Loucy (cell line): Measurements from ENCODE around the gene MMRN2.

Experiments used
- H2AFZ ChIP-seq: fragments of 200-600 bp; sonication (generic); 2 replicates; pipeline ENCODE4 v1.6.0; 2016; ENCODE audit warnings: antibody characterized with exemption, mild to moderate bottlenecking, low read length, moderate library complexity
- H3F3A ChIP-seq: fragments of 200-600 bp; 2 replicates; pipeline ENCODE4 v1.6.0; 2016; ENCODE audit warnings: antibody characterized with exemption, low read depth, mild to moderate bottlenecking
- H3K27me3 ChIP-seq: fragments of 200-600 bp; sonication (generic); 2 replicates; pipeline ENCODE4 v1.6.1; 2014; ENCODE audit warnings: low read length, mild to moderate bottlenecking; ENCODE audit not compliant: insufficient read depth, poor library complexity, severe bottlenecking
- H3K36me3 ChIP-seq: fragments of 200-600 bp; sonication (generic); 2 replicates; pipeline ENCODE4 v1.6.1; 2016; ENCODE audit warnings: low read length; ENCODE audit not compliant: insufficient read depth
- H3K4me1 ChIP-seq: fragments of 200-600 bp; sonication (generic); 2 replicates; pipeline ENCODE4 v1.5.1; 2014; ENCODE audit warnings: low read length, mild to moderate bottlenecking; ENCODE audit not compliant: insufficient read depth, poor library complexity, severe bottlenecking
- H3K4me2 ChIP-seq: fragments of 200-600 bp; sonication (generic); 2 replicates; pipeline ENCODE4 v1.6.0; 2014; ENCODE audit warnings: antibody characterized with exemption, low read length, low read depth, mild to moderate bottlenecking; ENCODE audit not compliant: poor library complexity, severe bottlenecking
- H3K4me3 ChIP-seq: fragments of 200-600 bp; sonication (generic); 2 replicates; pipeline ENCODE4 v1.5.1; 2014; ENCODE audit warnings: low read length, mild to moderate bottlenecking, mixed read lengths; ENCODE audit not compliant: poor library complexity, severe bottlenecking
- H3K79me2 ChIP-seq: fragments of 200-600 bp; sonication (generic); 2 replicates; pipeline ENCODE4 v1.6.1; 2014; ENCODE audit warnings: low read length; ENCODE audit not compliant: insufficient read depth
- H3K9ac ChIP-seq: fragments of 200-600 bp; sonication (generic); 2 replicates; pipeline ENCODE4 v1.6.0; 2014; ENCODE audit warnings: mild to moderate bottlenecking, low read depth, low read length, moderate library complexity; ENCODE audit not compliant: poor library complexity, severe bottlenecking
- H3K9me2 ChIP-seq: fragments of 200-600 bp; sonication (generic); replicated peaks from 2 replicates; pipeline ENCODE4 v1.6.1; 2016; ENCODE audit warnings: low read depth, low read length, mixed read lengths
- H3K9me3 ChIP-seq: fragments of 200-600 bp; sonication (generic); 2 replicates; pipeline ENCODE4 v1.6.1; 2014; ENCODE audit warnings: mild to moderate bottlenecking, antibody characterized with exemption, low read length, low read depth; ENCODE audit not compliant: insufficient read depth
- H4K20me1 ChIP-seq: fragments of 200-600 bp; sonication (generic); 2 replicates; pipeline ENCODE4 v1.6.0; 2014; ENCODE audit warnings: antibody characterized with exemption, low read length, mild to moderate bottlenecking; ENCODE audit not compliant: insufficient read depth, poor library complexity, severe bottlenecking
- EZH2phosphoT487 ChIP-seq: fragments of 200-600 bp; IDR thresholded peaks from 2 replicates; pipeline ENCODE4 v1.6.1; 2018; ENCODE audit warnings: antibody characterized with exemption, mild to moderate bottlenecking, moderate library complexity, borderline replicate concordance
- TF ChIP-seq, protein P1 (sequence below): fragments of 200-600 bp; sonication (generic); conservative IDR thresholded peaks from 2 replicates; pipeline ENCODE4 v1.5.1; 2014; ENCODE audit warnings: mild to moderate bottlenecking, antibody characterized with exemption, low read length

Gene MMRN2

GRCh38 chr10:86931872-86932271 lies 25.5 kb downstream of the MMRN2 start:
- Histone ChIP-seq H3K9me3 (no peaks in the 10 kb centered on the region), H3K9ac (no peak overlapping the region), H2AFZ (no peak overlapping the region), H3K27me3 (no peaks in the 10 kb centered on the region), H3K79me2 (no peaks in the 10 kb centered on the region), H3K9me2 (no peaks in the 10 kb centered on the region), H3F3A (no peaks in the 10 kb centered on the region), H3K4me1 (no peaks in the 10 kb centered on the region), H4K20me1 (no peaks in the 10 kb centered on the region), H3K4me3 (no peak overlapping the region), H3K4me2 (no peak overlapping the region), H3K36me3 (no peaks in the 10 kb centered on the region)
- TF ChIP-seq EZH2phosphoT487 = no peak
- TF ChIP-seq, protein P1, sequence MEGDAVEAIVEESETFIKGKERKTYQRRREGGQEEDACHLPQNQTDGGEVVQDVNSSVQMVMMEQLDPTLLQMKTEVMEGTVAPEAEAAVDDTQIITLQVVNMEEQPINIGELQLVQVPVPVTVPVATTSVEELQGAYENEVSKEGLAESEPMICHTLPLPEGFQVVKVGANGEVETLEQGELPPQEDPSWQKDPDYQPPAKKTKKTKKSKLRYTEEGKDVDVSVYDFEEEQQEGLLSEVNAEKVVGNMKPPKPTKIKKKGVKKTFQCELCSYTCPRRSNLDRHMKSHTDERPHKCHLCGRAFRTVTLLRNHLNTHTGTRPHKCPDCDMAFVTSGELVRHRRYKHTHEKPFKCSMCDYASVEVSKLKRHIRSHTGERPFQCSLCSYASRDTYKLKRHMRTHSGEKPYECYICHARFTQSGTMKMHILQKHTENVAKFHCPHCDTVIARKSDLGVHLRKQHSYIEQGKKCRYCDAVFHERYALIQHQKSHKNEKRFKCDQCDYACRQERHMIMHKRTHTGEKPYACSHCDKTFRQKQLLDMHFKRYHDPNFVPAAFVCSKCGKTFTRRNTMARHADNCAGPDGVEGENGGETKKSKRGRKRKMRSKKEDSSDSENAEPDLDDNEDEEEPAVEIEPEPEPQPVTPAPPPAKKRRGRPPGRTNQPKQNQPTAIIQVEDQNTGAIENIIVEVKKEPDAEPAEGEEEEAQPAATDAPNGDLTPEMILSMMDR = no peak

- Histone ChIP-seq H3K4me1 (no peaks in the 10 kb centered on the region), H3K27me3 (no peaks in the 10 kb centered on the region), H3K4me3 (no peak overlapping the region), H3K9ac (no peak overlapping the region), H3K36me3 (no peaks in the 10 kb centered on the region), H2AFZ (no peak overlapping the region), H4K20me1 (no peaks in the 10 kb centered on the region), H3K79me2 (no peaks in the 10 kb centered on the region), H3K4me2 (no peak overlapping the region), H3F3A (no peaks in the 10 kb centered on the region), H3K9me3 (no peaks in the 10 kb centered on the region), H3K9me2 (no peaks in the 10 kb centered on the region)
- no peak for TF ChIP-seq EZH2phosphoT487
- TF ChIP-seq, protein P1 = no peak
Observed at GRCh38 chr10:86929468-86930380, 27.7 kb downstream of the MMRN2 start.

GRCh38 chr10:86922553-86922961 lies 34.9 kb downstream of the MMRN2 start:
- Histone ChIP-seq H3K9me3 (no peaks in the 10 kb centered on the region), H3K4me3 (no peak overlapping the region), H3F3A (no peaks in the 10 kb centered on the region), H3K36me3 (no peaks in the 10 kb centered on the region), H3K4me1 (no peaks in the 10 kb centered on the region), H3K9ac (no peak overlapping the region), H3K4me2 (no peak overlapping the region), H3K9me2 (no peaks in the 10 kb centered on the region), H3K79me2 (no peaks in the 10 kb centered on the region), H4K20me1 (no peaks in the 10 kb centered on the region), H3K27me3 (no peaks in the 10 kb centered on the region), H2AFZ (no peak overlapping the region)
- TF ChIP-seq EZH2phosphoT487 = no peak
- TF ChIP-seq, protein P1 = no peak
